T-helper 9 cell (primary cell): ENCODE measurements around the gene PARP16.

Source experiments
- DNase-seq: peaks from one replicate; pipeline ENCODE4 v3.0.0-alpha.2; 2020
- total RNA-seq, 2 donors: gene quantifications; one replicate each; lab custom pipeline; 2026; lab: John Stamatoyannopoulos, UW

Gene PARP16
- 20.8 to 24.0 reads per million in 2 donors for total RNA-seq

GRCh38 chr15:65286704-65287519 lies at the start of gene PARP16:
PARP16 (minus strand) TSS chr15:65286883; CDS start chr15:65286426, 457 bp downstream.
- DNase-seq = peak; percentile 88

- DNase-seq = no peak
Observed at GRCh38 chr15:65335278-65336055, 48.8 kb upstream of the PARP16 start.

GRCh38 chr15:65334586-65335231 lies 48.0 kb upstream of the PARP16 start:
- DNase-seq = no peak

DNA sequence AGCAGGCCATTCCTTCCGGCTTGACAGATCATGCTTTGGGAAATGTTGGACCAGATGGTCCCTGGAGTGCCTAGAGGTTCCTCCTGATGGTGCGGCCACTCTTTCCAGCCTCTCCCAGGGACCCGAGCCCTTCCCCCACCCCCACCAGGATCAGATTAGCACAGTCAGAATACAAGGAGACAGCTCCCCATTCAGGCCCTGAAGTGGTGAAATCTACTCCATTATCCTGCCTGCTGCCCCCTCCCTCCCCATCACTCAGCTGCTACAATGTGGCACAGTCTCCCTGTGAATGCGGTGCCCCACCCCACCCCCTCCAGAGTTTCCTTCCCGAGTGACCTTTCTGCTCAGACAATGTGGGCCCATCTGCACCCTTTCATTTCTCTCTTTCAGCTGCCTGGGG lies 47.2 kb upstream of the PARP16 start:
- DNase-seq = no peak

- no peak for DNase-seq
Observed at GRCh38 chr15:65333148-65333820, 46.6 kb upstream of the PARP16 start.

DNA sequence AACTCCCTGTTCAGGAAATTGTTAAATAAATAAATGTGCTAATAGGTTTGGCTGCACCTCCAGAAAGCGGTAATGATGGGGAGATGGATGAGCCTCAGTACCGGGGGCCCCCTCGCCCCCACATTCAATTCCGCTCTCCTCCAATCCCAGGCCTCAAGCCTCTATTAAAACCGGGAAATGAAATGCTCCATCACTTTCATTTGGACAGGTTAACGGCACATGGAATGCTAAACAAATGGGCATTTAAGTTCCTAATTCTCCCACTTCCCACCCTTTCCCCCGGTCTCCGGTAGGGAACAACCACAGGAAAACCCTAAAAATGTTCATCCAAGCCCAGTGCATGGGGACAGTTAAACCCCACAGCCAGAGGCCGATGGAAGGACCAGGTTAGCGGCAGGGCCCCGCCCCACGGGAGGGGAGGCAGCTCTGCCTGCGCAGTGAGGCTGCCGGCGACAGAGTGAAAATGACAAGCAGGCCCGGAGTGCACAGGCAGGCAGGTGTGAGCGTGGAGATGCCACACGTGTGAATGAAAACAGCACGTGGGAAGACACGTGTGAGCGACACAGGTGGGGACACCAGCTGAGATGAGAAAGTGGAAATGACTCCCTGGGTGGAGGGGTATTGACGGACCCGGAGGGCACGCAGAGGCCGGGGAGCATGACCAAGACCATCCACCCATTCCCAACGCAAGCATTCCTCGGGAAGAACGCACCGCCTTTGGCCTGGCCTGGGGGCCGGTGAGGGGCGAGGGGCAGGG lies 45.9 kb upstream of the PARP16 start:
- no peak for DNase-seq

- DNase-seq = no peak
Observed at GRCh38 chr15:65331811-65332210, 45.1 kb upstream of the PARP16 start.

GRCh38 chr15:65330934-65331645 lies 44.4 kb upstream of the PARP16 start:
- no peak for DNase-seq

GRCh38 chr15:65329984-65330735 lies 43.5 kb upstream of the PARP16 start:
- DNase-seq = no peak

DNA sequence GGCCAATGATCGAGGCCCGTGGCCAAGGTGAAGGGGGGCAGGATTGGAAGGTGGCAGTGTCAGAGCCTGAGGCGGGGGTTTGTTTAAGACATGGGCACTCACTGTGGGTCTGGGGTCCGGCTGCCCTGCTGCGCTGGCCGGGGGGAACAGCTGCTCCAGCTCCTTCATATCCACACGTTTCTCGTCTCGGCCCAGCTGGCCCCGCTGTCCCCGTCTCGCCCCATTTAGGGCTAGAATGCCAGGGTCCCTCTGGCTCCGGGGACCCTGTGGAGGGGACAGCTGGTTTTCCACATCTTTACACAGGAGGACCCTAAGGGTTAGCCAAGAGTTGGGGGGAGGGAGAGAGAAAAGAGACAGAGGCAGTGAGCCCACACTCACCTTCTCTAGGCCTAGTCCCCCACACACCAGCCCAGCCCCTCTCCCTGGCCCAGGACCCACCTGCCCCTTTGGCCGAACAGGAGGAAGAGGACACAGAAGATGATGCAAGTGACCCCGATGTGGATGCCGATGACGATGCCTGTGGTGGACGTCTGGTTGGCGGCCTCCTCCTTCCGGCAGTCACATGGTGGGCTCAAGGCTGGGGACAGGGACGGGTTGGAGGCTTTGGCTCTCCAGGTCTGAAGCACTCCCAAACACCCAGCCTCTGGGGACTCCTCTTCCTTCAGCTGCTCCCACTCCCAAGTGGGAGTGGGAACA lies 42.8 kb upstream of the PARP16 start:
- DNase-seq = no peak

DNA sequence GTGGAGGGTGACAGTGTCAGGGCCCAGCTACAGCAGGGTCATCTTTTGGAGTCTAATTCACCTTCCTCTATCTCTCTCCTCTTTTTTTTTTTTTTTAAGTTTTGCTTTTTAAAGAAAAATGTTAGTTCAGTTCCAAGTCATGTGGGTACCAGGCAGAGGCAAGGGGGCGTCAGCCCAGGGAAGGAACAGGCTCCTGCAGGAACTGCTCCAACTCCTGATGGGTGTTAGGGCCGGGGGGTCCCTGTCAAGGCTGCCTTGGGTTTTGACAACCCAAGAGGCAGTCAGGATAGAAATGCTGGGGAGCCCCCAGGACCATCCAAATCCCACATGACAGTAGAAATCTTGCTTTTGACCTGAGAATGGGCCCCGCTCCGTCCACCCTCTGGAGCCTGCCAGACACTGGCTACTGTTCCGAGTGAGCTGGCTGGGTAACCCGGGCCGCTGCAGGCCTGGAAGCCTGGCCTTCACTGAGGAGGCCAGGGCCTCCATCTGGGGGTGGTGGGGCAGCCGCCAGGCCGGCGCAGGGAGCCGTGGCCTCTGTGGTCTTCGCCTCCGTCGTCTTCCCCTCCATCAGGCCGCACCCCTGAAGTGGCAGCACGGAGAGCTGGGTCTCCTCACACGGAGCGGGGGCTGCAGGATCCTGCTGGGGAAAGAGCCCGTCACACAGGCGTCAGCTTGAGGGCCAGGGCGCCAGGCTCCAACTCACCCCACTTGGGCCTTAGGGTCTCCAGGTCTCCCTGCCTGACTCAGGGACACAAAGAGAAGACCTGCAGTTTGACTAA lies 42.0 kb upstream of the PARP16 start:
- no peak for DNase-seq

- DNase-seq = no peak
Observed at GRCh38 chr15:65327651-65328393, 41.1 kb upstream of the PARP16 start.

DNA sequence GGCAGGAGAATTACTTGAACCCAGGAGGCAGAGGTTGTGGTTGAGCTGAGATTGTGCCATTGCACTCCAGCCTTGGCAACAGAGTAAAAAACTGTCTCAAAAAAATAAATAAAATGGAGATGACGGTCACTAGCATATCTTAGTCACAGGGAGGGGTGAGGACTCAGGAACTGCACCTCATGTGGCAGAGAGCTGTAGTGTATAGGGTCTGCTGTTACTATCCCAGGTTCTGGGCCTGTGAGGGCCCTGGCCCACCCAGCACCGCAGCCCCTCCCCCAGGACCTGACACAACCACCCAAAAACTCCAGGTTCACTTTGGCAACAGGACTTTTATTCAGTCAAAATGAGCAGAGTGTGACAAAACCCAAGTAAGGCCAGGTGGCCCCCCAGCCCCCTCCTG lies 40.1 kb upstream of the PARP16 start:
- no peak for DNase-seq

DNA sequence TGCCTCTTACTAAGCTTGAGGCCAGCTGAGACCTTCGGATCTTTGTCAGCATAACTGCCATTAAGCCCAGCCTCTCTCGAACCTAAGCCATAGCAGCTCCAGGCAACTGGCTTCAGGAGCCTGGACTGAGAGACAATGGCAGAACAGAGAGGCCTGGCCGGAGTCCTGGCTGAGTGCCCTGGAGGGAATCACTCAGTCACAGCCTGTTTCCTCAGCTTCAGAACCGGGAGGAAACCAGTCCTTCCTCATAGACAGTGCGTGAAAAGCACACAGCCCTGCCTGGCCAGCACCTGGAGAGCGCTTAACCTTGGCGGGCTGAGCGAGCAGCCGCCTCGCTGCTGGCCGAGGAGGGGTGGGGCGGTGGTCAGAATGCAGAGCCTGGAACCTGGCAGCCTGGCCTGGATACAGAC lies 39.4 kb upstream of the PARP16 start:
- no peak for DNase-seq

DNA sequence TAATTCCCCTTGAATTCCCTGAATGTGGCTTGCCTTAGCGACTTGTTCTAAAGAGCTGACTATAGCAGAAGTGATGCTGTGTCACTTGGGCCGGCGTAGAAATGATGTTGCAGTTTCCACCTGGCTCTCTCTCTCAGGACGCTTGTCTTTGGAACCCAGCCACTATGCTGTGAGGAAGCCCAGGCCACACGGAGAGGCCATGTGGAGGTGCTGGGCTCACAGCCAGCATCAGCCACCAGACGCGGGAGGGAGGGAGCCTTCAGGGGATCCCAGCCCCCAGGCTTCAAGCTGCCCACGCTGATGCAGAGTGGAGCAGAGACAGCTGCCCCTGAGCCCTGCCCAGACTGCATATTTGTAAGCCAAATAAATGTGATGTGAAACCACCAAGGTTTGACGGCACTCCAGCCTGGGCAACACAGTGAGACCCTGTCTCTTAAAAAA lies 36.4 kb upstream of the PARP16 start:
- no peak for DNase-seq

- DNase-seq = peak; percentile 63
Observed at GRCh38 chr15:65318870-65319356, 32.2 kb upstream of the PARP16 start.

- DNase-seq = no peak
Observed at GRCh38 chr15:65312400-65312916, 25.8 kb upstream of the PARP16 start.

DNA sequence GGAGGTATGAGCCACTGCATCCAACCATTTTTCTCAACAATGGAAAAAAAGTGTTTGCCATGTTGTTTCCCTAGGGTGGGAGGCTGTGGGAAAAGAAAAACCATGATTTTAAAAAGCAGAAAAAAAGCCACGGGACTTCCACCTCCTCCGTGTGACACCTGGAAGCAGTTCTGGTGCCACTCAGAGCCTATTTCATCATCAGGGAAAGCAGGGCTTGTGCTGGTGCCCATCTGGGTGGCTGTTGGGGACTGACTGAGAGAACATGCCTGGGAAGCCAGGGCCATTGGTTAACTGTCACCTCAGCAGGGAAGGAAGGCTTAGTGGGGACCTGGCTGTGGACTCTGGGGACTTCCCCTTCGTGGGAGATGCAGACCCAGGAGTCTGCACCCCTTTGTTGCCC lies 25.1 kb upstream of the PARP16 start:
- DNase-seq = no peak
